Testis (tissue), 3 donors: ENCODE measurements around the gene PLCH2. TPM values are rescaled to one million over a fixed set of nuclear protein-coding genes. Genes with fewer than 3 reads are reported as not detected.

Experiments
- DNase-seq: peaks from one replicate; pipeline ENCODE4 v3.0.0-alpha.2; 2019
- H3K27ac ChIP-seq, 2 donors: fragments of 200-600 bp; sonication (generic); one replicate each; pipeline ENCODE4 v1.5.1; 2019
- H3K27me3 ChIP-seq: fragments of 200-600 bp; sonication (generic); one replicate; pipeline ENCODE4 v1.5.1; 2019
- H3K36me3 ChIP-seq: fragments of 200-600 bp; sonication (generic); one replicate; pipeline ENCODE4 v1.5.1; 2017; ENCODE audit warnings: low read depth; ENCODE audit errors: missing control alignments
- H3K4me1 ChIP-seq: fragments of 200-600 bp; sonication (generic); one replicate; pipeline ENCODE4 v1.5.1; 2019
- H3K4me3 ChIP-seq, 2 donors: fragments of 200-600 bp; sonication (generic); one replicate each; pipeline ENCODE4 v1.5.1; 2017 to 2019
- H3K9me3 ChIP-seq: fragments of 200-600 bp; sonication (generic); one replicate; pipeline ENCODE4 v1.5.1; 2017
- POLR2A ChIP-seq: fragments of 450-650 bp; IDR thresholded peaks from one replicate; pipeline ENCODE4 v1.6.1; 2017; ENCODE audit warnings: antibody characterized with exemption, mild to moderate bottlenecking, moderate library complexity
- WGBS, 2 donors: methylation state at CpG; one replicate each; pipeline ENCODE4 v1.1.5; 2018; 5-methylcytosine and 5-hydroxymethylcytosine counted together
- intact Hi-C: fragments of 100-400 bp; cut with DNase I; formaldehyde crosslinking; loops from one replicate; pipeline ENCODE4 v1.15.1; 2023; ENCODE audit warnings: low total_unique reads
- polyA plus RNA-seq: library from polyadenylated mRNA; stranded (reverse); fragments of 350-450 nt; fragmentation: Illumina TruSeq; extraction: RNeasy Lipid Tissue Mini Kit (QIAGEN cat#74804); gene quantifications from one replicate; pipeline ENCODE4 v1.2.3, GENCODE V29; 2014; ENCODE audit warnings: low read depth, low replicate concordance; ENCODE audit not compliant: insufficient read depth
- total RNA-seq, 2 donors: library from RNA; depleted of rRNA; stranded (reverse); fragments of >200 nt; gene quantifications; one replicate each; pipeline ENCODE4 v1.2.3, GENCODE V29; 2016
- TF ChIP-seq, protein P1 (sequence below), 3 experiments: fragments of 450-650 bp in 2 of 3; fragments of 200-600 bp in 1 of 3; sonication (generic) in 1 of 3; IDR thresholded peaks; one replicate each; pipeline ENCODE4 v1.5.1; 2016 to 2019; ENCODE audit warnings: antibody characterized with exemption in 3 of 3, mild to moderate bottlenecking in 2 of 3, moderate library complexity in 1 of 3

PLCH2 gene
- total and polyA plus RNA-seq, 3 donors from 2014 or later = 2.7 to 6.5 (median 5.7) TPM

DNA sequence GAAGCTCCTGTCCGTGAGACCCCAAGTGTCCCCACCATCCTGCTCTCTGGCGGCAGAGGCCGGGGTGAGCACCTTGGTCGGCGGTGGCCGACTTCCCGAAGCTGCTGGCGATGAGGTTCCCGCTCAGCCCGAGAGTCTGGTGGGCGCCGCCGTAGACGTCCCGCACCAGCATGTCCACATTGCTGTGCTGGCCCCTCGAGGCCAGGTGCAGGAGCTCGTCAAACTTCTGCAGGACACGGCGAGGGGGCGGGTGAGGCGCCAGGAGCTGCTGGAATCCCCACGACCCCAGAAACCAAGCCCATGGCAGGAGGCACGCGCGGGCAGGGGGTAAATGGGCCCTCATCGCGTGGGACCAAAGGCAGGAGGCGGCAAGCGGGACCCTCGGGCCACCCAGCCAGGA is 43.6 kb downstream of the PLCH2 start:
- intact Hi-C loops = no loop called here
- Histone ChIP-seq H3K4me1 (peaks cover 11% of the 10 kb centered on the region), H3K27ac (no peak overlapping the region), H3K27me3 (no peaks in the 10 kb centered on the region), H3K9me3 (no peaks in the 10 kb centered on the region), H3K4me3 (no peak overlapping the region), H3K36me3 (peaks cover 2% of the 10 kb centered on the region)
- TF ChIP-seq, protein P1, sequence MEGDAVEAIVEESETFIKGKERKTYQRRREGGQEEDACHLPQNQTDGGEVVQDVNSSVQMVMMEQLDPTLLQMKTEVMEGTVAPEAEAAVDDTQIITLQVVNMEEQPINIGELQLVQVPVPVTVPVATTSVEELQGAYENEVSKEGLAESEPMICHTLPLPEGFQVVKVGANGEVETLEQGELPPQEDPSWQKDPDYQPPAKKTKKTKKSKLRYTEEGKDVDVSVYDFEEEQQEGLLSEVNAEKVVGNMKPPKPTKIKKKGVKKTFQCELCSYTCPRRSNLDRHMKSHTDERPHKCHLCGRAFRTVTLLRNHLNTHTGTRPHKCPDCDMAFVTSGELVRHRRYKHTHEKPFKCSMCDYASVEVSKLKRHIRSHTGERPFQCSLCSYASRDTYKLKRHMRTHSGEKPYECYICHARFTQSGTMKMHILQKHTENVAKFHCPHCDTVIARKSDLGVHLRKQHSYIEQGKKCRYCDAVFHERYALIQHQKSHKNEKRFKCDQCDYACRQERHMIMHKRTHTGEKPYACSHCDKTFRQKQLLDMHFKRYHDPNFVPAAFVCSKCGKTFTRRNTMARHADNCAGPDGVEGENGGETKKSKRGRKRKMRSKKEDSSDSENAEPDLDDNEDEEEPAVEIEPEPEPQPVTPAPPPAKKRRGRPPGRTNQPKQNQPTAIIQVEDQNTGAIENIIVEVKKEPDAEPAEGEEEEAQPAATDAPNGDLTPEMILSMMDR (IDR thresholded peaks at IDR 0.05) = no peak
- TF ChIP-seq POLR2A = no peak
- DNase-seq = no peak
- WGBS, 2 donors = 94% methylated on average over 15 to 30 of the region's 30 CpGs

DNA sequence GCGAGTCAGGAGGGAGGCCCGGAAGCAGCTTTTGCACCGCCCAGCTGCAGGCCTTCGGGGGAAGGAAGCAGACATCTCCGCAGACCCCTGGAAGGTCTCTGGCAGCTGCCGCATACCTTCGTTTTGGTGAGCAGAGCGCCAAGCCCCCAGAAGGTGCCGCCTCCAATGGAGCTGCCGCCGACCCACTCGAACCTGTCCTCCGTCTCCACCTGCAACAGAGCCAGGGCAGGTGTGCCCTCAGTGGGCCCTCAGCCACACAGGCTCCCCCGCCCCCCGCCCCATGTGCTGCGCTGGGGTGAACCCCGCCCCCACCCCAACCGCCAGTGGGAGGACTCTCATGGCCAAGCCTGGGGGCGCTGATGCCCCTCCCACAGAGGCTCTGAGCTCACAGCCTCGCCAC is 44.1 kb downstream of the PLCH2 start:
- H3K9me3 ChIP-seq = no peaks in the 10 kb centered on the region
- no peaks in the 10 kb centered on the region for H3K27me3 ChIP-seq
- TF ChIP-seq POLR2A = no peak
- TF ChIP-seq, protein P1 (IDR thresholded peaks at IDR 0.05) = no peak
- H3K4me3 ChIP-seq = no peak overlapping the region
- DNase-seq = no peak
- intact Hi-C loops = no loop called here
- H3K27ac ChIP-seq = no peak overlapping the region
- H3K4me1 ChIP-seq = peaks cover 16% of the 10 kb centered on the region
- 94 to 97% methylated on average over 11 to 18 of the region's 20 CpGs for WGBS, 2 donors
- peaks cover 2% of the 10 kb centered on the region for H3K36me3 ChIP-seq

DNA sequence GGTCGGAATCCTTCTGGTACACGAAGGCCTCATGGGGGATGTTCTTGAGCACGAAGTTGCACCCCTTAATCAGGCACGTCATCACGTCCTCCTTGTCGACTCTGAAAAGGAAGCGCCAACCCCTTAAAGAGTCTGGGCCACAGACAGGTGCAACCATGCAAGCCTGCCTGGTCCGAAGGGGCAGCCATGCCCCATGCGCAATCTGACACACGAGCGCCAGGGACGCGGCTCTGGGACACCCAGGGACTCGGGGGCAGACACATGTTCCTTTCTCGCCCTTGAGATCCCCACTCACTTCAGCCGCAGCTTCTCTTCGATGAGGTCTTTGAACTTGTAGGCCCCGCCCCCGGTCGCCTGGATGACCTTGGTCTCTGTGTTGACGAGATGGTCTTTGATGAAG is 44.7 kb downstream of the PLCH2 start:
- DNase-seq = no peak
- 81 to 85% methylated on average over 20 to 21 of the region's 21 CpGs for WGBS, 2 donors
- no peaks in the 10 kb centered on the region for H3K9me3 ChIP-seq
- peaks cover 18% of the 10 kb centered on the region for H3K4me1 ChIP-seq
- peaks cover 2% of the 10 kb centered on the region for H3K36me3 ChIP-seq
- intact Hi-C loops = no loop called here
- H3K4me3 ChIP-seq = no peak overlapping the region
- TF ChIP-seq, protein P1 (IDR thresholded peaks at IDR 0.05) = no peak
- no peak for TF ChIP-seq POLR2A
- H3K27me3 ChIP-seq = no peaks in the 10 kb centered on the region
- no peak overlapping the region for H3K27ac ChIP-seq

DNA sequence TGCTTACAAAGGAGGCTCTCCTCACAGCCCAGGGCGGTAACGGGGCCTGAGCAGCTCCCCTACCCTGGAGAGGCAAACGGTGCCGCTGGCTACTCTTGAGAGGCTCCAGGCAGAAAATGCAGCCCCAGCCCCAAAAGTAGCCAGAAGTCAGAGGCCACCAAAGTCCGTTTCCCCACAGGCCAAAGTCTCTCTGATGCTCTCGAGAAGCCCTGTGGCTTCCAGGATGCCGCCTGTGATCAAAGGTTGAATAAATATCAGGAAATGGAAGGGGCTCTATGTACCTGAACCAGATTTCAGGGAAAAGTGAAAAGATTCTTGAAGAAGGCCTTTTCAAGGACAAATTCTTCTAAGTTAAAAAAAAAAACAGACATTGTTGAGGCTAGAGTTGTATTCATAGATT is 46.1 kb downstream of the PLCH2 start:
- WGBS, 2 donors = 57 to 65% methylated on average over 5 to 7 of the region's 7 CpGs

More for the DNA sequence above, 46.1 kb downstream of the PLCH2 start:
- H3K4me3 ChIP-seq = no peak overlapping the region
- no peak for TF ChIP-seq POLR2A
- TF ChIP-seq, protein P1 (IDR thresholded peaks at IDR 0.05) = no peak
- H3K36me3 ChIP-seq = peaks cover 2% of the 10 kb centered on the region
- intact Hi-C loops = no loop called here
- no peak for DNase-seq
- H3K4me1 ChIP-seq = peaks cover 25% of the 10 kb centered on the region
- no peak overlapping the region for H3K27ac ChIP-seq
- H3K9me3 ChIP-seq = no peaks in the 10 kb centered on the region
- H3K27me3 ChIP-seq = no peaks in the 10 kb centered on the region
